ENCODE results near the gene NSMCE4A.
"Not testable (repeated sequence)": the region's sequence is repeated elsewhere in the genome, so short reads cannot be mapped to it uniquely, and the experiment has no call there.

NSMCE4A gene, protein sequence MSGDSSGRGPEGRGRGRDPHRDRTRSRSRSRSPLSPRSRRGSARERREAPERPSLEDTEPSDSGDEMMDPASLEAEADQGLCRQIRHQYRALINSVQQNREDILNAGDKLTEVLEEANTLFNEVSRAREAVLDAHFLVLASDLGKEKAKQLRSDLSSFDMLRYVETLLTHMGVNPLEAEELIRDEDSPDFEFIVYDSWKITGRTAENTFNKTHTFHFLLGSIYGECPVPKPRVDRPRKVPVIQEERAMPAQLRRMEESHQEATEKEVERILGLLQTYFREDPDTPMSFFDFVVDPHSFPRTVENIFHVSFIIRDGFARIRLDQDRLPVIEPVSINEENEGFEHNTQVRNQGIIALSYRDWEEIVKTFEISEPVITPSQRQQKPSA

DNA sequence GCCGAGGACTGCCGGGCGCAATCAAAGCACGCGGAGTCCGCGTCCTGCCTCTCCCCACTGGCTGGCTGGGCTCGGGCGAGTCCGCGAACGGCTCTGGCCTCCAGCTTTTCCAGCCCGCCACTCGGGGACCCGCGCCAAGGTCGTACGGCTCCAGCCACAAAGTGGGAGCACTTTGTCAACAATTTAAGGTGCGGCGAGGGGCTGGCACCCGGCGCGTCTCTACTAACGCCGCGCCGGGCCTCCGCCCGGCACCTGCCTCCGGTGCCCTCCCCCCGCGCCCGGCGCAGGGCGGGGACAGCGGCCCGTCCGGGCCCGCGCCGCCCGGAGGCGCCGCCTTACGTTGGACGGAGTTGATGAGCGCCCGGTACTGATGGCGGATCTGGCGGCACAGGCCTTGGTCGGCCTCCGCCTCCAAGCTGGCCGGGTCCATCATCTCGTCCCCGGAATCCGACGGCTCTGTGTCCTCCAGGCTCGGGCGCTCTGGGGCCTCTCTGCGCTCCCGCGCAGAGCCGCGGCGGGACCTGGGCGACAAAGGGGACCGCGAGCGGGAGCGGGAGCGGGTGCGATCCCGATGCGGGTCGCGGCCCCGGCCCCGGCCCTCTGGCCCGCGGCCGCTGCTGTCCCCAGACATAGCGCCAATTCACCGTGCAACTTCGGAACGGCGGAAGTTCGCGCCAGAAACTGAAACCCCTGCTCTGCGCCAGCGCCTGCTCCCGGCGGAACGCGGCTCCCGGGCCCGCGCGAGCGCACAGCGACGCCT, at the start of gene NSMCE4A:
Gene NSMCE4A (minus strand): TSS at position 683 of the 760 bp plus-strand sequence. CDS start 52 bp downstream, at position 631.
- peak; percentile 53 for DNase-seq

DNA sequence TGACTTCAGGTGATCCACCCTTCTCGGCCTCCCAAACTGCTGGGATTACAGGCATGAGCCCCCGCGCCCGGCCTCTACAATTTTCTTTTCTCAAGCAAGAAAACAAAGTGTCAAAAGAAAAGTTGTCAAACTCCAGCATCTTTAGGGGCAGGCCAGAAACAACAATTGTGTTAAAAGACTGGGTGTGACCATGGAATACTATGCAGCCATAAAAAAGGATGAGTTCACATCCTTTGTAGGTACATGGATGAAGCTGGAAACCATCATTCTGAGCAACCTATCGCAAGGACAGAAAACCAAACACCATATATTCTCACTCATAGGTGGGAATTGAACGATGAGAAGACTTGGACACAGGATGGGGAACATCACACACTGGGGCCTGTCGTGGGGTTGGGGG, 48.2 kb upstream of the NSMCE4A start:
- not testable (repeated sequence) for DNase-seq

DNA sequence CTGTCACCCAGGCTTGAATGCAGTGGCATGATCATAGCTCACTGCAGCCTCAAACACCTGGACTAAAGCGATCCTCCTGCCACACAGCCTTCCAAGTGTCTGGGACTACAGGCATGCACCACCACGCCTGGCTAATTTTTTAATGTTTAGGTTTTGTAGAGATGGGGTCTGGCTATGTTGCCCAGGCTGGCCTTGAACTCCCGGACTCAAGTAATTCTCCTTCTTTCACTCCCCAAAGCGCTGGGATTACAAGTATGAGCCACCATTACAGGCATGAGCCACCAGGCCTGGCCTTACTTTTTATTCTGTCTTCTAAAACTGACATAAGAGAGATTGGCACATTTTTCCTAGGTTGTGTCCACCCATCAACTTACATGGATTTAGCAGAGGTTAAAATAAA, 47.3 kb upstream of the NSMCE4A start:
- no peak for DNase-seq

DNA sequence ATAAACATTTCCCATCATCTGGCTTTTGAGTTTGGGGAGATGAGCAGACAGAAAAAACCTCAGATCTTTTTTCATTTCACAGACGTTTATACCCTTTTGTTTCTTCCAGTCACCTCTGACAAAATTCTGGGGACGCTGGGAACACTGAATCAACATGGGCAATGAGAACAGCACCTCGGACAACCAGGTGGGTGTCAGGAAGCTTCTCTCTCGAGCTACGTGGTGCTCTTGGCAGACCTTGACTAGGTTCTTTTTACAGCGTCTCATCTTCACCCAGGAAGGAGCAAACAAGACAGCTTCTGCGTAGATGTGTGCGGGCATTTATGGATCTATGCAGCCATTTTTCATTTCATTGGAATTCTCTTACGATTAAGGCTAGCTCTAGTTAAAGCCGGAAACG, 46.8 kb upstream of the NSMCE4A start:
- DNase-seq, result no peak

DNA sequence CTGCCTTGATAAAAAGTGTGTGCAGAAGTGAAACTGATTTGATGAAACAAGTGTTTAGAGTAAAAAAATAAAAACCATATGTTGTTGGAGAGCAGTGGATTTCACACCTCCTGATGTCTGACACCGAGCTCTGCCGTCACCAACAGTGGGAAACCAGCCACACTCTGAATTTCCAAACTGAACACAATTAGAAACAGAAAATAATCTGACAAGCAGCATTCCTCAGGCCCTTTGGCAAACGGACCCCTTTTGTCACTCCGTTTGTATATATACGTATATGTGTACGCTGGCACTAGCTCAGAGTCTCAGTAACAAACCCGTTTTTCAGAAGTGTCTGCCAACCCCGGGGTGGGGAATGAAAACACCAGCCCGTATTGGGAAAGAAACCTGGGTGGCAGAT, 46.4 kb upstream of the NSMCE4A start:
- DNase-seq, result no peak

DNA sequence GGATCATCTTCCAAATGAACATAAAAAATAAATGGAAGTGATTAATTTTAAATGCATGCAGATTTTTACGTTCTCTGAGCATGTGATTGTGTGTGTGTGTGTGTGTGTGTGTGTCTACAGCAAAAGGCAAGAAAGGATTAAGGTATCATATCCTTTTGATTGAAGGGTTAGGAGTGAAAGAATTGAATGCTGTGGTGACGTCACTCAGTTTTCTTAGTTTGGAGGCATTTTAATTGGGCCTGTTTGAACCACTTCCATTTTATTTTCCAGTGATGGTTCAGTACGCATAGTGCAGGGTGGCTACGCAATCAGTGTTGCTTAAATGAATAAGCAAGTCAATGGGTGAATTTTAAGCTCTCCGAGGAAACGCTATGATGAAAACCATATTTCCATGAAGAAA, 45.2 kb upstream of the NSMCE4A start:
- DNase-seq, result no peak

DNA sequence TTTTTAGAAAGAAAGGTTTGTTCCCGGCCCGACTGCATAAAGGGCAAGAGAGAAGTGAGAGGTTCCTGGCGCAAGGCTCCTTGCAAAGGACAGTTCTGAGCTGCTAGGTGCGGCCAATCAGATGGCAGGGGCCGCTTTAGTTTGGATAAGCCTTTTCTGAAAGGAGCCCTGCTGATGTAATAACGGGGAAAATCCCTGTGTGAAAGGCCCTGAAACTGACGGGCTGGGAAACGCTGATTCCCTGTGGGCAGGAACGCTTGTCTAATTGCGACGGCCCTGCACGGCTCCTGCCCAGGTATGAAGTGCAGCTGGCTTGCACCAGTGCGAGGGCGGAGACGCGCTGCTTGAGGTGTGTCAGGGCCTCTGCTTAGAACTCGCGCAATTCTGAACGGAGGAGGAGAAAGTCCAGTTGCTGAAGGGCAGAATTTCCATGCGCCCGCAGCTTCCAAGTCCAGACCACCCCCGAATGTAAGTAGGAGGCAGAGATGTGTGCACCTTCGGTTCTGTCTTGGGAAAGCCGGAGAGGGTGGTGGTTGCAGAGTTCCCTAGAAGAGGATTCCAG, 44.5 kb upstream of the NSMCE4A start:
- peak; percentile 33 for DNase-seq

DNA sequence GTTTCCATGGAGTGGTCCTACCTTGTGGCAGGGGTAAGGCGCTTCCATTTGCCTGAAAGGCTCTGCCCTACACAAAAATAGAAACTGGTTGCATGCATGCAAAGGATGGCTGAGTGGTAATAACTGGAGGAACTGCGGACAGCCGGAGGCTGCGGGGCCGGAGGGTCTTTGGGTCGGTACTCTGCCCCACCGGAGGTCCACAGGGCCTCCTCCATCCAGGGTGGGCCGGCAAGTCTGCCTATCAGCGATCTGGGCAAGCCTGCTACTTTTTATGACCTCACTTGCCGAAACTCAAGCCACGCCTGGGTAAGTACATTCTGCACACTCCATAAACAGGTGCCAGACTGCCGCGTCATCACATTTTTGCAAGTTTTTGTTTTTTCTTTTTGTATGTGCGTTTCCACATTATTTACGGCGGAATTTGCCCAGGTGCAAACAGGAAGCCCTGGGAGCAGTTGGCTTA, 44.0 kb upstream of the NSMCE4A start:
- DNase-seq, result peak; percentile 6

DNA sequence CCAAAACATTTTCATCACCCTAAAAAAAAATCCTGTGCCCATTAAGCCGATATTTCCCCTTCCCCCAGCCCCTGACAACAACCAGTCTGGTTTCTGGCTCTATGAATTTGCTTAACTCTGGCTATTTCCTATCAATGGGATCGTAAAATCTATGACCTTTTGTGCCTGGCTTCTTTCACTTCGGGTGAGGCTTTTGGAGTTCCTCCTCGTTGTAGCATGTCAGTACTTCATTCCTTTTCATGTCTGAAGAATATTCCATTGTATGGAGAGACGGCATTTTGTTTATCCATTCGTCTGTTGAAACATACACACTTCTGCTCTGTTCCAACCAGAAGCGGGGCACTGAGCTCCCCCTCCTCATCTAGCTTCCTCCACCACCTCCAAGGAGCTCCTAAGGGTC, 43.5 kb upstream of the NSMCE4A start:
- DNase-seq, result no peak

DNA sequence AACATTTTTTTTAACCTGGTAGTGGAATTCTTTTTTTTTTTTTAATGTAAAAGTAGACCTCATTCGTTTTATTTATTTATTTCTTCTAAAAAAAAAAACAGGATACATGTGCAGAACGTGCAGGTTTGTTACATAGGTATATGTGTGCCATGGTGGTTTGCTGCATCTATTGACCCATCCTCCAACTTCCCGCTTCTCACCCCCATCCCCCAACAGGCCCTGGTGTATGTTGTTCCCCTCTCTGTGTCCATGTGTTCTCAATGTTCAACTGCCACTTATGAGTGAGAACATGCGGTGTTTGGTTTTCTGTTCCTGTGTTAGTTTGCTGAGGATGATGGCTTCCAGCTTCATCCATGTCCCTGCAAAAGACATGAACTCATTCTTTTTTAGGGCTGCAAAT, 42.9 kb upstream of the NSMCE4A start:
- not testable (repeated sequence) for DNase-seq

DNA sequence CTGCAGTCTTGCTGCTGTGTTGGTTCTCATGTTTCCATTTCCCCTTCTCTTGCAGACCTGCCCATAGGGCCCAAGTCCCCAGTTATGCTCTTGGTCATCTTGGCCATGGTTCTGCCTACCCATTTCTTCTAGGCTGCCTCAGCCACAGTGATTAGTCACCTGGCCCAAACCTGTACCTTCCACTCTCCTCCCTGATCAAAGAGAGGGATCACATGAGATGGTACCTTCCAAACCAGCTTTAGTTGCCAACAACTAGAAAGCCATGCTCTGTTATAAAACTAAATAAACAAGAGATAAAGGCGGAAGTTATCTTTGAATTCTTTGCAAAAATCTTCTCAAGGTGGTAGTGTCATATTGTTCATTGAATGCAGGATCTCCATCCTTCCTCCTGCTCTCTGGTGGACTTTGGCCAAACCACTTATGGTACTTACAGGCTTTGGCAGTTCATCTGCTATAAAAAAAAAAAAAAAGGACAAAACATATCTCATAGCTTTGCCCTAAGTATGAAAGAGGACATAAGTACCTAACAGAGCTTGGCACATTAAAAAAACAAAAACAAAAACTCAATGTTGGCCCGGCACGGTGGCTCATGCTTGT, 39.7 kb upstream of the NSMCE4A start:
- no peak for DNase-seq

DNA sequence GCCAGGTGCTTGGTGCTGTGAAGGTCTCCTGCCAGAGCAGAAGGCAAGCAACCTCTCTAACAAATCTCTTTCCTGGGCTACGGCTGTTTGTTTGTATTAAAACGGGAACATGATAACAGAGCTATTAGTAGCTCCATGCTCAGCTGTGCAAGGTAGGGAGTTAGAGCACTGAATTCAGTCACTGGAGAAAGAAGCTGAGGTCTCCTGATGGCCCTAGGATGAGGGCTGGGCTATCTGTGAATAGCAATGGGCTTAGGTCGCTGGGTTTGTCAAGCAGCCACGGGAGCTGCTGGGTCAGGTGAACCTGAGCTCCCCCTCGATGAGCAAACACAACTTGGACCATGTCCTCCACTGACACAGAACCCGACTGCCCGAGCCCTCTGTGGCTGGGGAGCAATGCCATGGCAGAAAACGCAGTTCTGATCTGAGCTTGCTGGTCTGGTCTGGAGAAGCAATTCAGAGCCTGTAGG, 38.3 kb upstream of the NSMCE4A start:
- no peak for DNase-seq

DNA sequence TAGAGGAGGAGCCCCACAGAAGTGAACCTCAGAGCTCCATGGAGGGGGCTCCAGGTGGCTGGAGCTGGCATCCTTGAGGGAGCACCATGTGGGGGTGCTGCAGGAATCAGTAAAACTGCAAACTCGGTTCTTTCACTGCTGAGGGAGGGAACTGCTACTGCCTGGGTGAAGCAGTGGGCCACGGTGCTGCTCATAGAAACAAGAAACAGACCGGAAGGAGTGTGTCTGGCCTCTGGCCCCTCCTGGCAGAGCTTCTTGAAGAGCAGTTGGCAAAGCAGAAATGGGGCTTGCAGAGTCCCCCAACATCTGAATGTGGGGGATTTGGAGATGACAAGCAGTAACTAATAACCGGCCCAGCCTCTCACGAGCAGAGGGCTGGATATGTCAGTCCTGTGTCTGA, 37.7 kb upstream of the NSMCE4A start:
- no peak for DNase-seq

DNA sequence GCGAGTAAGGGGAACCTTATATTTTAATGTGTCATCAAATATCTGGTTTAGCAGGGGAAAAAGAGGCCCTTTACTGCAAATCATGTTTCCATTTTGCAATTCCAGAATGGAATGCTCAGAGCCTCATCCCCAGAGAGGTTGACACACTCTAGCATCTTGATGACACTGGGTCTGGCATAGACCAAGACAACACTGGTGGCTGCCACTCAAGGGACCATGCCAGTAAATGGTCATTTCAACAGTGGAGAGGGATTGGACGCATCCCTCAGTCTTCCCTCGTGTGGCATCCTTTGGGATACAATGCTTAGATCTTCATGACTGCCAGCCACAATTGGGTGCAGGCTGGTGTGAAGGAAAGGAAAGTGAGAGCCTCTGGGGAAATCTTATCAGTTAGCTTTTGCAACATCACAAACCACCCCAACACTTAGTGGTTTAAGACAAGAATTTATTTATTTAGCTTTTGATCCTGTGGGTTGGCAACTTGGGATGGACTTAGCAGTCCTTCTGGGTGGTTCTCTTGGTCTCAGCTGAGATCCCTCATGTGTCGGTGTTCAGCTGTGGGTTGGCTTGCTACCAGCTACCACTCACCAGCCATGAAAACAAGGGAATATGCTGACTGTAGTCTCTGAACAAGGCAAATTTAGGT, 35.5 kb upstream of the NSMCE4A start:
- no peak for DNase-seq

DNA sequence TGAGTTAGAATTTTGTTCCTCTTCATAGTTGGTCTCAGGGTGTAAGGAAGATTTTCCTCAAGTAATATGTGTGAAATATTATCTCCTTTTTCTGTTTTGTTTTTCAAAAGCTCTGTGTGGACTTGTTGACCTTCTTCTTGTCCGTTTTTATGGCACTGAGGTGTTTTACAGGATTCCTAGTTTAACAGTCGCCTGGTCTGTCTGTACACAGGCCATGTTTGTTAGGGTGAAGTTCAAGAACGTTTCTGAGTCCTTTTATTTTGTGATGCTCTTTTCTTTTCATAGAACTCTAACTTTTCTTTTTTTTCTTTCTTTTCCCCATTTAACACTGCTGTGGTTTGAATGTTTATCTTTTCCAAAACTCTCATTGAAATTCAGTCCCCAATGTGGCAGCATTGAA, 32.4 kb upstream of the NSMCE4A start:
- no peak for DNase-seq

DNA sequence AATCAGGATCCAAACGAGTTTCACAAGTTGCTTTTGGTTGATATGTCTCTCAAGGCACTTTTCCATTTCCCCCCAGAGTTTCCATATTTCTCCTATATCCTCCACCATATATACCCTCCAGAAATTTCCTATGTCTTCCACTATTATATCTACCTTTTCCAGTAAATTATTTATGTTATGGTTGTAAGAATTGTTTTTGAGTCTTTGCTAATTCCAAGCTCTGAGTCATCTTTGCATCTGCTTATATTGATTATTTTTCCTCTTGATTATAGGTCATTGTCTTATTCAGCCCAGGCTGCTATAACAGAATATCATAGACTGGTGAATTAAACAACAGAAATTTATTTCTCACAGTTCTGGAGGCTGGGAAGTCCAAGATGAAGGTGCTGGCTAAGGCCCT, 26.7 kb upstream of the NSMCE4A start:
- DNase-seq, result no peak

DNA sequence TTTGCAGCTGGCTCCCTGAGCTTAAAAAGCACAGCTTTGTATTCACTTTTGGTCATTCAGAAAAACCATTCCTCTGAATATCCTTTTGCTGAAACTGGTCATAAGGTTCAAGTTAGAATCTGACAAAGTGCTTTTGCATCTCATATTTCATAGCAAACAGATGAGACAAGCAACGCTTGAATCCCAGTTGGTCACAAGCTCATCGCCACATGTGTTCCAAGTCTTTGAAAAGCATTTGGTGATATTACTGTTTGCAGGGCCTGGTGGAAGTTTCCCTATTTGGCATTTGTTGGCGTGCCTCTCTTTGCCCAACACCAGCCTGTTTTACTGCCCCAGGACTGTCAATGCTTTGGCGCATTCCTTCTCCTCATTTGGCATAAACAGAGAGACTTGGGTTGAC, 24.3 kb upstream of the NSMCE4A start:
- no peak for DNase-seq

DNA sequence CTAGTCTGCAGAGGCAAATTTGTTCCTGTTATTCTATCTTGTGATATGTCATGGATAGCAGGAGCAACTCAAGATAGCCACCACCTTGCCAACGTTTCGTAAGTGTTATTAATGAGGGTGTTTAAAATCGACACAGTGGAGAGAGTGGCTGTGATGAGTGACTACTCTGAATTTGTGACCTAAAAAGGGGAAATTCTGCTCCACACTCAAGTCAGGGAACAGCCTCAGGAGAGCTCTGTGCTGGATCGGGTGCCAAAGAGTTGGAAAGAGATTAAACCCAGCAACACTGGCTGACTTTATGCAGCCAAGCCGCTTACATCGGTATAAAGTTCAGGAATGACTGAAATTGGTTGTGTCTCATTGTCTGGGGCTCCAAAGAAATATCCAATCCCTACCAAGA, 23.4 kb upstream of the NSMCE4A start:
- no peak for DNase-seq

DNA sequence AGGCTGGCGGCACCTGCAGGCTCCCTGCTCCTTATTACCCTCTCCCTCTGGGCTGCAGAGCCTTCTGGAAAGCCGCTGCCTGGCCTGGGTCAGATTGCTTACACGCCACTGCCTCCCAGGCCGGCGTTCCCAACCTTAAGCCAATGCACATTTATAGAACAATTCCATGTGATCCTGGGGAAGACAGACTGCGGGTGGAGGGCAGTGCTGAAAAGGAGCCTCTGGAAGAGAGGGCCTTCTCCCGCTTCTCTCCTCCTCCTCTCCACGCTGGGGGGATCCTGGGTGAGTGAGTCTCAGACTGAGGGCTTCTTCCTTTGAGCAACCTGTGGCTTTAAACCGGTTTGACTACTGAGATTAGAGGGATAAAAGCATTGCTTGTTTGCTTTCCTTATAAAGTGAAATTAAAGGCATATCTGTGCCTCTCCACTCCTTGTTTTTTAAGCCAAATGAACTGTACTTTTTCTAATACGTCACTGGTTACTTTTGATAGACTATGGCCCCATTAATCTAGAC, 19.5 kb upstream of the NSMCE4A start:
- DNase-seq, result no peak

DNA sequence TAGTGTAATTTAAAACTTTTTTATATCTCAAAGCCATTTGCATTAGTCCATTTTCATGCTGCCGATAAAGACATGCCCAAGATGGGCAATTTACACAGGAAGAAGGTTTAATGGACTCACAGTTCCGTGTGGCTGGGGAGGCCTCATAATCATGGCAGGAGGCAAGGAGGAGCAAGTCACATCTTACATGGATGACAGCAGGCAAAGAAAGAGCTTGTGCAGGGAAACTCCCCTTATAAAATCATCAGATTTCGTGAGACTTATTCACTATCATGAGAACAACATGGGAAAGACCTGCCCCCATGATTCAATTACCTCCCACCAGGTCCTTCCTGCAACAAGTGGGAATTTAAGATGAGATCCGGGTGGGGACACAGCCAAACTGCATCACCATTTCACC, 16.7 kb upstream of the NSMCE4A start:
- not testable (repeated sequence) for DNase-seq

DNA sequence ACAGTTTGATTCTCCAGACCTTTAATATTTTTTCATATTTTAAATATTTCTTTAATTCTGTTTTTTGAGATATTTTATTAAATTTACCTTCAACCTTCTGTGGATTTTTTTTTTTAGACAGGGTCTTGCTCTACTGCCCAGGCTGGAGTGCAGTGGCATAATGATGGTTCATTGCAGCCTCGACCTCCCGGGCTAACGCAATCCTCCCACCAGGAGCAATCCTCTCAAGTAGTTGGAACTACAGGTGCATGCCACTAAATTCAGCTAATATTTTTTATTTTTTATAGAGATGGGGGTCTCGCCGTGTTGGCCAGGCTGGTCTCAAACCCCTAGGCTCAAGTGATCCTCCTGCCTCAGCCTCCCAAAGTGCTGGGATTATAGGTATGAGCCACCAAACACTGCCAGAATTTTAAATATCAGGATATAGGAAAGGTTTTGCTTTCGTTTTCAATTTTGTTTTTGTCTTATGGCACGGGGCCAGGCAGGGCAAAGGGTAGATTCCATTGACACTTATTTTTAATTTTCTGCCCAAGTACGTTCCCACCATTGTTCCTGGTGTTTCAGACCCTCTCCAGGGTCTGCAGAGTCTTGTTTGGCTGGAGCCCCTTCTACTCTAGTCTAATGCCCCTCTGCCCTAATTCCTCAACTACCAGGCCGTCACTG, 15.1 kb upstream of the NSMCE4A start:
- no peak for DNase-seq
